Esophagus muscularis mucosa (tissue), 4 donors: ENCODE data around the gene PTPN18. TPM values are rescaled to one million over a fixed set of nuclear protein-coding genes. Genes with fewer than 3 reads are reported as not detected.
A peak's percentile ranks its signal among the peaks of the same experiment; 100 is the strongest.

Experiments
- DNase-seq: peaks from one replicate; pipeline ENCODE4 v3.0.0-alpha.2; 2017; ENCODE audit errors: extremely low spot score
- H3K27ac ChIP-seq, 4 donors: fragments of 200-600 bp; sonication (generic); replicated peaks in 1 of 4; 1 replicate in 3 of 4; 2 replicates in 1 of 4; pipeline ENCODE4 v1.5.1; 2016 to 2019; ENCODE audit warnings: mild to moderate bottlenecking in 1 of 4
- H3K27me3 ChIP-seq, 4 donors: fragments of 200-600 bp; sonication (generic); one replicate each; pipeline versions ENCODE4 v1.5.1 to v1.6.0; 2016 to 2019
- H3K36me3 ChIP-seq, 4 donors: fragments of 200-600 bp; sonication (generic); one replicate each; pipeline ENCODE4 v1.5.1; 2016 to 2019
- H3K4me1 ChIP-seq, 4 donors: fragments of 200-600 bp; sonication (generic); one replicate each; pipeline ENCODE4 v1.5.1; 2016 to 2019
- H3K4me3 ChIP-seq, 4 donors: fragments of 200-600 bp; sonication (generic); 1 replicate in 2 of 4; 2 replicates in 2 of 4; pipeline ENCODE4 v1.5.1; 2016 to 2019; ENCODE audit warnings: mild to moderate bottlenecking in 4 of 4, moderate library complexity in 1 of 4
- H3K9me3 ChIP-seq, 4 donors: fragments of 200-600 bp; sonication (generic); 1 replicate in 3 of 4; 2 replicates in 1 of 4; pipeline ENCODE4 v1.5.1; 2016 to 2019
- EP300 ChIP-seq: sonication (generic); formaldehyde crosslinking; IDR thresholded peaks from one replicate; pipeline ENCODE4 v1.6.1; 2017; ENCODE audit warnings: antibody characterized with exemption
- POLR2A ChIP-seq: fragments of 450-650 bp; IDR thresholded peaks from one replicate; pipeline ENCODE4 v1.6.1; 2017; ENCODE audit warnings: antibody characterized with exemption, moderate library complexity, mild to moderate bottlenecking, low read depth
- POLR2AphosphoS5 ChIP-seq, 2 donors: sonication (generic); formaldehyde crosslinking; IDR thresholded peaks; one replicate each; pipeline ENCODE4 v1.6.1; 2017; ENCODE audit warnings: antibody characterized with exemption in 2 of 2
- WGBS: methylation state at CpG from one replicate; pipeline ENCODE4 v1.1.5; 2018; 5-methylcytosine and 5-hydroxymethylcytosine counted together
- intact Hi-C: fragments of 100-400 bp; cut with DNase I; formaldehyde crosslinking; loops from one replicate; pipeline ENCODE4 v1.15.1; 2023
- total RNA-seq, 4 donors: library from RNA; depleted of rRNA; stranded (reverse); fragments of >200 nt; gene quantifications; one replicate each; pipeline versions ENCODE4 v1.1.0 to v1.2.1, GENCODE V29; 2016
- TF ChIP-seq, protein P1 (sequence below), 3 experiments: fragments of 200-600 bp in 2 of 3; fragments of 450-650 bp in 1 of 3; sonication (generic) in 2 of 3; IDR thresholded peaks; one replicate each; pipeline ENCODE4 v1.5.1; 2017 to 2019; ENCODE audit warnings: antibody characterized with exemption in 3 of 3, mild to moderate bottlenecking in 2 of 3, moderate library complexity in 1 of 3

The PTPN18 gene
- total RNA-seq, 4 donors from 2014 or later = 36.6 to 60.2 (median 50.3) TPM

GRCh38 chr2:130335226-130335625 is 20.6 kb upstream of the PTPN18 start:
- Histone ChIP-seq H3K9me3 (no peaks in the 10 kb centered on the region), H3K27me3 (peaks cover 0 to 15% (median 0%) of the 10 kb centered on the region in 4 donors), H3K4me3 (no peak overlapping the region), H3K4me1 (peaks cover 3 to 19% (median 14%) of the 10 kb centered on the region in 4 donors), H3K36me3 (peaks cover 0 to 20% (median 18%) of the 10 kb centered on the region in 4 donors), H3K27ac (no peak overlapping the region)
- DNase-seq = no peak
- TF ChIP-seq, protein P1, sequence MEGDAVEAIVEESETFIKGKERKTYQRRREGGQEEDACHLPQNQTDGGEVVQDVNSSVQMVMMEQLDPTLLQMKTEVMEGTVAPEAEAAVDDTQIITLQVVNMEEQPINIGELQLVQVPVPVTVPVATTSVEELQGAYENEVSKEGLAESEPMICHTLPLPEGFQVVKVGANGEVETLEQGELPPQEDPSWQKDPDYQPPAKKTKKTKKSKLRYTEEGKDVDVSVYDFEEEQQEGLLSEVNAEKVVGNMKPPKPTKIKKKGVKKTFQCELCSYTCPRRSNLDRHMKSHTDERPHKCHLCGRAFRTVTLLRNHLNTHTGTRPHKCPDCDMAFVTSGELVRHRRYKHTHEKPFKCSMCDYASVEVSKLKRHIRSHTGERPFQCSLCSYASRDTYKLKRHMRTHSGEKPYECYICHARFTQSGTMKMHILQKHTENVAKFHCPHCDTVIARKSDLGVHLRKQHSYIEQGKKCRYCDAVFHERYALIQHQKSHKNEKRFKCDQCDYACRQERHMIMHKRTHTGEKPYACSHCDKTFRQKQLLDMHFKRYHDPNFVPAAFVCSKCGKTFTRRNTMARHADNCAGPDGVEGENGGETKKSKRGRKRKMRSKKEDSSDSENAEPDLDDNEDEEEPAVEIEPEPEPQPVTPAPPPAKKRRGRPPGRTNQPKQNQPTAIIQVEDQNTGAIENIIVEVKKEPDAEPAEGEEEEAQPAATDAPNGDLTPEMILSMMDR (IDR thresholded peaks at IDR 0.05) = no peak
- TF ChIP-seq POLR2AphosphoS5 (IDR thresholded peaks at IDR 0.05) = no peak
- TF ChIP-seq EP300 = no peak
- no peak for TF ChIP-seq POLR2A
- intact Hi-C loops = loop anchor here (10.0 kb wide), 1 partner anchor 460 kb away; no protein-coding TSS in a partner anchor

- Histone ChIP-seq H3K27ac (peak overlapping the region; percentile 40 to 57 (median 52)), H3K9me3 (no peaks in the 10 kb centered on the region), H3K36me3 (peaks cover 0 to 26% (median 21%) of the 10 kb centered on the region in 4 donors), H3K4me3 (peak overlapping the region in 2 of 4 donors; percentile 11 to 36), H3K27me3 (peaks cover 0 to 10% (median 0%) of the 10 kb centered on the region in 4 donors), H3K4me1 (peaks cover 9 to 29% (median 21%) of the 10 kb centered on the region in 4 donors)
- intact Hi-C loops = loop anchor here (10.0 kb wide), 1 partner anchor 462 kb away; no protein-coding TSS in a partner anchor
- TF ChIP-seq POLR2AphosphoS5 (IDR thresholded peaks at IDR 0.05) (no peak), POLR2A (no peak), EP300 (no peak)
- TF ChIP-seq, protein P1 (IDR thresholded peaks at IDR 0.05) = no peak
- DNase-seq = no peak
- WGBS = 83% methylated on average over 13 of the region's 13 CpGs
Observed at GRCh38 chr2:130336150-130336876, 19.5 kb upstream of the PTPN18 start.

DNA sequence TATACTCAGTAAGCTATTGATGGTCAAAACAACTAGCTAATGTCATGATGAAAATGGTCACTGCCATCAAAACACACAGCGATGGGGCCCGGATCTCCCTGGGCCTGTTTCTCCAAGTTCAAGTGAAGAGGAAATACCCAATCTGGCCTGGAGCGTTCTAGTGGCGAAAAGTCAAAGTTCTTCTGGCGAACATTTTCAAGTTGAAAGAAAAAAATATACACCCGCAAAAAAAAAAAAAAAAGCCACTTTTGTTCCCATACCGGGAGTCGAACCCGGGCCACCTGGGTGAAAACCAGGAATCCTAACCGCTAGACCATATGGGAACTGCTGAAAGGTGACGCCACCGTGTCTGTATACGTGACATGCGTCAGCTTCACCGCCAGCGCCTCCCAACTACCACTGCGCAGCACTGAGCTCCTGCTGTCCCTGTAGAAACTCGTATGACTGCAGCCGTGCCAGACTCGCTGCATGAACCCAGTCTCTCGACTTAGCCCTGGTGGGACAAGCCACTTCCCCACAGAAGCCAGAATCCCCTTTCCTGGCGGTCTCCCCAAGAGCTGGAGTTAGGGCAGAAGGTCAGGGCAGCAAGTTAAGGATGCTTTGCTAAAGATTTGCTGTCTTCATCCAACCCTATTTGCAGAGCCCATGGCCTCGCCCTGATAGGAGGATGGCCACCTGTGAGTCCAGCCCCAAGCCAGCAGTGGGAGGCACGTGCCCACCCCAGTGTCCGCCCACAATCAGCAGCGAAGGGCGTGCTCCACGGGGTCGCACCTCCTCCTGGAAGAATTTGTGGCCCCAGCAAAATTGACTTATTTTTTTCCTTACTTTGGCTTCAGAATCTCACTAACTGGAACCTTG is 18.8 kb upstream of the PTPN18 start:
- peak; percentile 92 for DNase-seq
- peaks cover 0 to 2% (median 0%) of the 10 kb centered on the region in 4 donors for H3K27me3 ChIP-seq
- peaks cover 0 to 26% (median 21%) of the 10 kb centered on the region in 4 donors for H3K36me3 ChIP-seq
- peak overlapping the region; percentile 15 to 43 (median 36) for H3K4me3 ChIP-seq
- H3K4me1 ChIP-seq = peaks cover 13 to 33% (median 24%) of the 10 kb centered on the region in 4 donors
- H3K9me3 ChIP-seq = no peaks in the 10 kb centered on the region
- 25% methylated on average over 25 of the region's 29 CpGs for WGBS
- peak overlapping the region; percentile 40 to 57 (median 52) for H3K27ac ChIP-seq
- TF ChIP-seq POLR2AphosphoS5 (IDR thresholded peaks at IDR 0.05) (peak; percentile 41 to 63), POLR2A (no peak)
- TF ChIP-seq, protein P1 (IDR thresholded peaks at IDR 0.05) = peak in 1 of 3 experiments; percentile 7
- intact Hi-C loops = loop anchor here (10.0 kb wide), 1 partner anchor 462 kb away; no protein-coding TSS in a partner anchor

GRCh38 chr2:130337735-130338325 is 18.0 kb upstream of the PTPN18 start:
- 61% methylated on average over 8 of the region's 8 CpGs for WGBS
- Histone ChIP-seq H3K27ac (peak overlapping the region; percentile 40 to 57 (median 52)), H3K4me3 (peak overlapping the region in 2 of 4 donors; percentile 15 to 36), H3K4me1 (peaks cover 10 to 25% (median 19%) of the 10 kb centered on the region in 4 donors), H3K36me3 (peaks cover 0 to 26% (median 21%) of the 10 kb centered on the region in 4 donors), H3K9me3 (no peaks in the 10 kb centered on the region), H3K27me3 (no peaks in the 10 kb centered on the region)
- intact Hi-C loops = loop anchor here (10.0 kb wide), 1 partner anchor 463 kb away; no protein-coding TSS in a partner anchor
- no peak for TF ChIP-seq POLR2A
- no peak for TF ChIP-seq EP300
- no peak for TF ChIP-seq POLR2AphosphoS5 (IDR thresholded peaks at IDR 0.05)
- TF ChIP-seq, protein P1 (IDR thresholded peaks at IDR 0.05) = no peak
- DNase-seq = no peak
